Activated T-cell treated with anti-CD3 and anti-CD28 coated beads, Interleukin-2, amount 50 U/mL, for 4 hours (primary cell): ENCODE measurements around the gene PAFAH2. TPM values are rescaled to one million over a fixed set of nuclear protein-coding genes. Genes with fewer than 3 reads are reported as not detected.

Source experiments
- ATAC-seq, 2 donors: fragments of 200-7000 bp; cut with Tn5 transposase; one replicate each; pipeline ENCODE4 v1.10.0; 2021
- DNase-seq: peaks from one replicate; pipeline ENCODE4 v3.0.0-alpha.2; 2020
- H3K27me3 Mint-ChIP-seq: one replicate; pipeline ENCODE4 v1.8.0; 2021; ENCODE audit warnings: low read depth, mixed read lengths
- H3K36me3 Mint-ChIP-seq: one replicate; pipeline ENCODE4 v1.8.0; 2022; ENCODE audit warnings: mixed read lengths; ENCODE audit not compliant: insufficient read depth
- H3K4me1 Mint-ChIP-seq: one replicate; pipeline ENCODE4 v1.8.0; 2021; ENCODE audit warnings: low read depth, mixed read lengths
- H3K4me3 Mint-ChIP-seq: one replicate; pipeline ENCODE4 v1.8.0; 2021; ENCODE audit warnings: mild to moderate bottlenecking, moderate library complexity, mixed read lengths
- H3K9me3 Mint-ChIP-seq: one replicate; pipeline ENCODE4 v1.8.0; 2021; ENCODE audit warnings: mixed read lengths
- total RNA-seq, 3 donors: library from RNA; stranded (reverse); gene quantifications; one replicate each; pipeline ENCODE4 v1.2.1, GENCODE V29; 2021

The PAFAH2 gene
- total RNA-seq, 3 donors from 2014 or later, result 7.1 to 10.4 (median 8.3) TPM

DNA sequence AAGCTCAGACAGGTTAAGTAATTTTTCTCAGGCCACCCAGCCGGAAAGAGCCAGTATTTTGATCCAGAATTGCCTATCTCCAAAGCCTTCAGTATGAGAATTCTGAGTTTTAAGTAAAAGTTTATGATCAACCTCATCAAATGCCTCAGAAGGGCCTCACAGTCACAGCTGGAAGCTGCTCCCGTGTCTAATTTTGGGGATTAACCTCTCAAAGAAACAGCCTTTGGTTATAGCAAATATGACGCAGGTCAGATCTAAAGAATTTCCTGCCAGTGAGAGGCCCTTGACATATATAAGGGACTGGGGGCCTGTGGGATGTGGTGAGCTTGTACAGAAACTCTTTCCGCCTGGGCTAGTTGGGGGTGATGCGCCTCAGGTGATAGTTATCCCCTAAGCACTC, 26.0 kb upstream of the PAFAH2 start:
- H3K36me3 Mint-ChIP-seq, result no peaks in the 10 kb centered on the region
- DNase-seq, result no peak
- peaks cover 7% of the 10 kb centered on the region for H3K4me1 Mint-ChIP-seq
- H3K9me3 Mint-ChIP-seq, result no peaks in the 10 kb centered on the region
- H3K4me3 Mint-ChIP-seq, result no peak overlapping the region
- H3K27me3 Mint-ChIP-seq, result peaks cover 5% of the 10 kb centered on the region
- no peak for ATAC-seq

DNA sequence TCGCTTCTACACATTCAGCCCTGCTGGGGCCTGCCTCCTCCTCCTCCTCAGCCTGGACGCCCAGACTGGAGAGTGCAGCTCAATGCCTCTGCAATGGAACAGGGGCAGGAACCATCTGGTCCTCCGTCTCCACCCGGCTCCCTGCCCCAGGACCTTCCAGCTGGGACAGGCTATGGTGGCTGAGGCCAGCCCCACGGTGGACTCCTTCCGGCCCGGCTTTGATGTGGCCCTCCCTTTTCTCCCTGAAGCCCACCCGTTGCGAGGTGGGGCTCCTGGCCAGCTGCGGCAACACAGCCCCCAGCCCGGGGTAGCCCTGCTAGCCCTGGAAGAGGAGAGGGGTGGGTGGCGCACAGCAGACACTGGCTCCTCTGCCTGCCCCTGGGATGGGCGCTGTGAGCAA, 25.1 kb upstream of the PAFAH2 start:
- ATAC-seq, result no peak
- Mint-ChIP-seq H3K27me3 (peaks cover 5% of the 10 kb centered on the region), H3K4me3 (no peak overlapping the region), H3K9me3 (no peaks in the 10 kb centered on the region), H3K4me1 (peaks cover 7% of the 10 kb centered on the region), H3K36me3 (no peaks in the 10 kb centered on the region)
- DNase-seq, result no peak

DNA sequence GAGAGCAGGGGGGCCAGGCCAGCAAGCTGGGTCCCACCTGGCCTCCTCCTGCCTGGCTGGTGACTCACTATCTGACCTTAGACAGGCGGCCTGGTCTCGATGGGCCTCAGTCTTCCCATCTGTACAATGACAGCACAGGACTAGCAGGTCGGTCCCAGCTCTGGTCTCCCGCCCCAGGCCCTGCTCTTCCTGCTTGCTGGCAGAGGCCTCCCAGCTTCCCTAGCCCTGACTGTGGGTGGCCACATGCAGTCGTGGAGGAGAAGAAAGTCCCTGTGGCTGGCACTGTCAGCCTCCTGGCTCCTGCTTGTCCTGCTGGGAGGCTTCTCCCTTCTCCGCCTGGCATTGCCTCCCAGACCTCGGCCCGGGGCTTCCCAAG, 24.5 kb upstream of the PAFAH2 start:
- no peak for ATAC-seq
- Mint-ChIP-seq H3K27me3 (peaks cover 5% of the 10 kb centered on the region), H3K4me1 (peaks cover 7% of the 10 kb centered on the region), H3K4me3 (no peak overlapping the region), H3K9me3 (no peaks in the 10 kb centered on the region), H3K36me3 (no peaks in the 10 kb centered on the region)
- no peak for DNase-seq

DNA sequence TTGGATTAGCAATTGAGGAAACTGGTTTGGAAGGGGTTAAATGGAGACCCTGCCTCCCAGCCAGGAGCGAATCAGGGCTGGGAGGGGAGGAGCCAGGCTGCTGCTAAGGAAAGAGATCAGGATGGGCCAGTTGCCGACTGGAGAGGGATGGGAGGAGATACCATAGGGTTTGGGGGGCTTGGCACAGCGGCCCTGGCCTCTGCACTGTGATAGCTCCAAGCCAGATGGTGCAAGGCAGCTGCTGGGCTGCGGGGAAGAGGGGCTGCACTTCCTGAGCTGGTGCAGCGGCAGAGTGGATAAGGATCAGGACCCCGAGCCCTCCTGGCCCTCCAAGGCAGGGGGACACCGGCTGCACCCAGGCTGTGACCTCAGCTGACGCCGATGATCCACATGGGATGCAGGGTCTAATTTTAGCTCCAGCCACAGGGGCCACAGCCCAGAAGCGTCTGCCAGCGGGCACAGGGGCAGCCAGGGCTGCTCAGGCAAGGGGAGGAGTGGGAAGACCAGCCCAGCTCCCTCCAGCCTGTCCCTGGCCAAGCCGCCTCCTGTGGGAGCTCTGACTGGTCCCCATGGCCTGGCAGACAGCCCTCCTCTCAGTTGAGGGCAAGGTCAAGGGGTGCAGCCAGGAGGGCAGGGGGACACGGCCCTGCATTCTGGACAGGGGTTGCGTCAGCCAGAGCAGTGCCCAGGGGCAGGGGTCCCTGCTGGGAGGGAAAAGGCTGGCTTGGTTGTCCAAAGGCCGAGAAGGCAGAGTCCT, 24.0 kb upstream of the PAFAH2 start, which contains the start of gene EXTL1:
TSS of gene EXTL1 (plus strand) at position 129 of the 757 bp plus-strand sequence. CDS start 872 bp downstream, outside the sequence.
- H3K4me1 Mint-ChIP-seq, result peaks cover 9% of the 10 kb centered on the region
- no peak for ATAC-seq
- no peaks in the 10 kb centered on the region for H3K9me3 Mint-ChIP-seq
- H3K27me3 Mint-ChIP-seq, result peaks cover 5% of the 10 kb centered on the region
- no peak within 1 kb of the TSS for H3K4me3 Mint-ChIP-seq
- no peaks in the 10 kb centered on the region for H3K36me3 Mint-ChIP-seq
- DNase-seq, result no peak

DNA sequence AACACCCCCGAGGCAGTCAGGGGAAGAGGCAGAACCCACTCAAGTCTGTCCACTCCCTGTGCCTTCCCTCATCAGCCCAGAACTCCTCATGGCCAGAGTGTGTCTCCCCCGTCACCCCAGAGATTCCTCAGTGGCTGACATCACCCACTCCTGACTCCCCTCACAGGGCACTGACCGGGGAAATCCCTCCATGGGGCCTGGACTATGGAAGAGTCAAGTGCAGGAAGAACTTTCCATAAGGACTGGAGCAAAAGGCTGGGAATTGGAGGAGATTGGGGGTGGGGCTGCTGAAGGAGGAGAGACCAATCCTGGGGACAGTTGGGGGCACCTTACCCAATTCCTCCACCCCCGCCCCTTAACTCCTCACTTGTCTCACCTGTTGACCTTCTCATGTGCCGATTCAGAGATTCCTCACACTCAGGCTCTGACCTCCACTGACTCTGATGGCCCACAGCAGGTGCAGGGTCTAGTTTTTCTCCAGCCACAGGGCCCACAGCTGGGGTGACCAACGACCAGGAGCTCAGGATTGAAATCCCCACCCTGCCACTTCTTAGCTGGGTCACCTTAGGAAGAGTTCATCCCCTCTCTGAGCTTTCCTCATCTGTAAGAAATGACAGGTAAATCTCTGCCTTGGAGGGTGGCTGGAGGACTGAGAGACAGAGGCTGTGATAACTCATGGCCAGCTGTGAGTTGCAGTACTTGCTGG, 23.2 kb upstream of the PAFAH2 start:
- Mint-ChIP-seq H3K36me3 (no peaks in the 10 kb centered on the region), H3K27me3 (peaks cover 5% of the 10 kb centered on the region), H3K4me3 (no peak overlapping the region), H3K4me1 (peaks cover 12% of the 10 kb centered on the region), H3K9me3 (no peaks in the 10 kb centered on the region)
- ATAC-seq (no peak), DNase-seq (no peak)

DNA sequence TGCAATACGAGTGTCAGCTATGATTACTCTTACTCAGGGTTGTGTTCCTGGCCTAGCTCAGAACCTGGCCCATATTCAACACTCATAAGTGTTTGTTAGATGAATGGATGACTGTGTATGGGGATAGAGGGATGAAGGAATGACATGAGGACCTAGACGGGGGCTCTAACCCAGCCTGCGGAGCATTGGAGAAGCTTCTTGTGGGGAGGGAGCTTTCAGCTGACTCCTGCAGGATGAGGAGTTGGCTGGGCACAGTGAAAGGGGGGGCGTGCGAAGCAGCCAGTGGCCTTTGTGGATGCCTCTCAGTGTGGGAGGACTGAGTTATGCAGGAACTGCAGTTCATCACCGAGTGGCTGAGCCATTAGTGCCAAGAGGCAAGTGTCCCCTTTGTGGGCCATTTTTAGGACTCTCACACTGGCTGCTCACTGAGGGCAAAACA, 22.5 kb upstream of the PAFAH2 start:
- no peak for DNase-seq
- H3K4me1 Mint-ChIP-seq, result peaks cover 12% of the 10 kb centered on the region
- H3K27me3 Mint-ChIP-seq, result peaks cover 5% of the 10 kb centered on the region
- H3K9me3 Mint-ChIP-seq, result no peaks in the 10 kb centered on the region
- no peak for ATAC-seq
- H3K36me3 Mint-ChIP-seq, result no peaks in the 10 kb centered on the region
- H3K4me3 Mint-ChIP-seq, result no peak overlapping the region

DNA sequence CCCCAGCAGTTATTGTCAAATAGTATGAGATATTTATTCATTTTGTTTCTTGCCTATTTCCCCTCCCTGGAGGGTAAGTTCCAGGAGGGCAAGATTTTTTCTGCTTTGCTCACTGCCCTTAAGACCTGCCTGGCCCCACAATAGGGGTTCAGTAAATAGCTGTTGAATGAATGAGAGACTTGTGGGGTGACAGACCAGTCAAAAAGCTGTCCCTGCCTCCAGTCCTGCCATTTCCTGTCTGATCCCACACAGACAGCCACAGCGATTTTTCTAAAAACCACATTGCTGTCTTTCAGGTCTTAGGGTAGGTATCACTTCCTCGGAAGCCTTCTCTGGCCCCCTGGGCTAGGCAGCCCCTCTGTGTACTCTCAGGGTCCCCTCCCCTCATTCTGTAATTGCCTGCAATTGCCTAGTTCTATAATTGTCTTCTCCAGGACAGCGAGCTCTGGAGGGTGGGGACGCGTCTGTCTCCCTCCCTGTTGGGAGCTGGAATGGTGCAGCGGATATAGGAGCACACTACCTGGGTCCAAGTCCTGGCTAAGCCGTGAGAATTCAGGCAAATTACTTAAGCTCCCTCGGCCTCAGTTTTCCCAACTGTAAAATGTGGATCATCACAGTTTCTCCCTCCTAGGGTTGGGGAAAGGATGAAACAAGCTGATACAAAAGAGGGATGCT, 21.9 kb upstream of the PAFAH2 start:
- DNase-seq (no peak), ATAC-seq (no peak)
- Mint-ChIP-seq H3K9me3 (no peaks in the 10 kb centered on the region), H3K4me3 (no peak overlapping the region), H3K4me1 (peaks cover 12% of the 10 kb centered on the region), H3K36me3 (no peaks in the 10 kb centered on the region), H3K27me3 (peaks cover 5% of the 10 kb centered on the region)

DNA sequence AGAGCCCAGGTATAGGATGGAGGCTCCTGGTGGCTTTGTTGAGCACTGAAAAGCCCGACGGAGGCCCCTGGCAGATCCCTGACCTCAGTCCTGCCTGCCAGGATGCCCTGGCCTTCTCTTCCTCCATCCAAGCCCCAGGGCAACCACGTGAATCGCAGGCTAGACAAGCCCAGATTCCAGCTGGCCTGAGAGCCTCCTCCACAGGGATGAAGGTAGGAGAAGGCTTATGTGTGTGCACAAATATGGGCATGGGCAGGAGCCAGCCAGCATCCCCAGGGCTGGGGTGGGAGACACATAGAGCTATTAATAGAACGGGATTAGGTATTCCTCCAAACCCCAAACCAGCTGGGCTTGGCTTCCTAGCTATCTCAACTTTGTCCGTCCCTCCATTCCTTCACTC, 19.7 kb upstream of the PAFAH2 start:
- no peak for ATAC-seq
- Mint-ChIP-seq H3K36me3 (no peaks in the 10 kb centered on the region), H3K27me3 (peaks cover 5% of the 10 kb centered on the region), H3K4me1 (peaks cover 12% of the 10 kb centered on the region), H3K4me3 (no peak overlapping the region), H3K9me3 (no peaks in the 10 kb centered on the region)
- DNase-seq, result no peak

DNA sequence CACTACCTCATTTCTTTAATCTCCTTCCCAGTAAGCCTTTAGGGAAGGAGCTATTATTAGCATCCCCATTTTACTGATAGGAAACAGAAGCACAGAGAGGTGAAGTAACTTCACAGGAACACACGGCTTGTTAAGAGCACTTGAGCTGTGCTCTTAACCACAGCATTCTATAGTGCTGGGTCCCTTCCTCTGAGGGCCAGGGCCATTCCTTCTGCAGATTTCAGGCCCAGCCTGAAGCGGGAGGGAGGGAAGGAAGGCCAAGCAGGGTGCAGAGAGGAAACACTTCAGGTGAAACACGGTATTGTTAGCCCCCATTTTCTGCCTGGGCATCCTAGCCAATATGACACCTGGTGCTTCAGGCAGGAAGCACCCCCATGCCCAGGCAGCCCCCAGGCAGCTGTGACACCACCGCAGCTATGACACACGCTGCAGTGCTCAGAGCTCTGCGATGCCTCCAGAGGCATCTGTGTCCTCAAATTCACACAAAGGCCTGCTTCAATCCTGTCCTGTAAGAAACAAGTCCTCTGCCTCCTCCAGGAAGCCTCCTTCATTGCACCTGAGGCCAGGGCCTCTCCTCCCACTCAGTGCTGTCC, 19.2 kb upstream of the PAFAH2 start:
- ATAC-seq (peak; percentile 63 to 75), DNase-seq (no peak)
- Mint-ChIP-seq H3K36me3 (no peaks in the 10 kb centered on the region), H3K9me3 (no peaks in the 10 kb centered on the region), H3K4me3 (no peak overlapping the region), H3K27me3 (peaks cover 5% of the 10 kb centered on the region), H3K4me1 (peaks cover 12% of the 10 kb centered on the region)

DNA sequence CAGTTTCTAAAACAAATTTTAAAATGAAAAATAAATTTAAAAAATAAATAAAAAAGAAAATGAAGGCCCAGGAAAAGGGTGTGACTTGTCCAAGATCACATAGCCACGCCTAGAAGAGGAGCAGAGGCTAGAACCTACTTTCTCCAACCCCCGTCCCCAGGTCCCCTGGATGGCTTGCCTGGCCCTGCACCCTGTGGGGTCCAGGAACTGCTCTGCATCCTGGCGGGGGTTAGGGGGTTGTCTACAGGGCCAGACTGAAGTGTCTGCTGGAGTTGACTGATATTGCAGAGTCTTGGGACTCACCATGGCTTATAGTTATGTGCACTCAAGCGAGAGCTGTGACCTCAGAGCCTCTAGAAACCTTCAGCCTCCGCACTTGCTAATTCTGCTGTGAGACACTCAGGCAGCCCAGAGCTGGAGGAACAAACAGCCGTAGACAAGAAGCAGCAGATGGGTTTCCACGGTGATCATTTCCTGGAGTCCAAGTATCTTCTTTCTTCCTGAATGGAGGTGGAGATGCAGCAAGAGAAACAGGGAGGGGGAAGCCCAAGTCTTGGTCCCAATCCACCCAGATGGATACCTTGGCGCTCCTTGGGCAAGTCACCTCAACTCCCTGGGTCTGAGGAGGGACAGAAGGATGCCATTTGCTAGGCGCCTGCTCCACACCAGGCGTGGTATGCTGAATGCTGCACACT, 18.5 kb upstream of the PAFAH2 start:
- DNase-seq, result no peak
- no peak for ATAC-seq
- no peaks in the 10 kb centered on the region for H3K36me3 Mint-ChIP-seq
- peaks cover 12% of the 10 kb centered on the region for H3K4me1 Mint-ChIP-seq
- peaks cover 3% of the 10 kb centered on the region for H3K27me3 Mint-ChIP-seq
- H3K9me3 Mint-ChIP-seq, result no peaks in the 10 kb centered on the region
- no peak overlapping the region for H3K4me3 Mint-ChIP-seq

DNA sequence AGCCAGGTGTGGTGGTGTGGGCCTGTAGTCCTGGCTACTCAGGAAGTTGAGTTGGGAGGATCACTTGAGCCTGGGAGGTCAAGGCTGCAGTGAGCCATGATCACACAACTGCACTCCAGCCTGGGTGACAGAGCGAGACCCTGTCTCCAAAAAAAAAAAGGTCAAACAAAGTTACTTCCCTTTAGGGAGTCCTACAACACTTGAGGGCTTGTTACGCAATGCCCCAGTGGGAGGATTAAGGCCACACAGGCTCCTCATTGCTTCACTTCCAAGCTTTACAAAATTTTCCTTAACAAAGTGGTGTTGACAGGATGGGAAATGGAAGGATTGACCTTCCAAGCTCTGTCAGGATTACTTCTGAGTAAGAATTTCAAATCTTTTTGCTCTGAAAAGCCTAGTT, 17.5 kb upstream of the PAFAH2 start:
- ATAC-seq, result no peak
- no peaks in the 10 kb centered on the region for H3K36me3 Mint-ChIP-seq
- H3K9me3 Mint-ChIP-seq, result no peaks in the 10 kb centered on the region
- H3K27me3 Mint-ChIP-seq, result peaks cover 3% of the 10 kb centered on the region
- no peak for DNase-seq
- peaks cover 12% of the 10 kb centered on the region for H3K4me1 Mint-ChIP-seq
- no peak overlapping the region for H3K4me3 Mint-ChIP-seq

DNA sequence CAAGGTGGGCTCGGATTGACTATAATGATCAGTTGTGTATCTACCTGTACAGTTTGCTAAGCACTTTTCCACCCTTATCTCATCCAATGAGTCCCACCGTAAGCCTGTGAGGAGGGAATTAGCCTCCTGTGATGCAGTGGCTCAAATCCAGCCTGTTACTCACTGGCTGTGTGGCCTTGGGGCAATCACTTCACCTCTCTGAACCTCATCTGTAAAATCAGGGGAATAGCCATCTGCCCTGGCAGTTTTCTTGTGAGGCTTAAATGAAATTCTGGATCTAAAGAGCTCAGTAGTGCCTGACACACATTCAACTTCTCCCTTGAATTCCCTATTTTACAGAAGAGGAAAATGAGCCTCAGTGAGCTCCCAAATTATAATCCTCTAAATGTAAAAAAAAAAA, 16.3 kb upstream of the PAFAH2 start:
- H3K4me1 Mint-ChIP-seq, result peaks cover 5% of the 10 kb centered on the region
- ATAC-seq, result no peak
- H3K36me3 Mint-ChIP-seq, result no peaks in the 10 kb centered on the region
- H3K9me3 Mint-ChIP-seq, result no peaks in the 10 kb centered on the region
- no peak overlapping the region for H3K4me3 Mint-ChIP-seq
- DNase-seq, result no peak
- H3K27me3 Mint-ChIP-seq, result no peaks in the 10 kb centered on the region

DNA sequence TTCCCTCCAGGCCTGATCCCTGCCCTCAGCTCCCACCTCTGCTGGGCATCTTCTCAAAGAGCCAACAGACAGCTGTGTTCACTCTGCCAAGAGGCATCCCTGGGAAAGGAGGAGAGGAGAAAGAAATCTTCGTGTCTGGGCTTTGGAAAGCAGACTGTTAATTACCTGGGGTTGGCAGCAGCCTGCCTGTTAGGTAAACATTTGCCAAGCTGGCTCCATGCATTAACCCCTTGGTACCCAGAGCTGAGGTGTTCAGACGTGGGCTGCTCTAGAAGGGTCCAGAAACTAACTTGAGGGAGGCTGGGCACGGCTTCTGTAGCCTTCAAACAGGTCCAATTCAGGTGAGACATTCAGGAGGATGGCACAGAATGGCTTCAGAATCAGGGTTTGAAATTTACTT, 15.0 kb upstream of the PAFAH2 start:
- Mint-ChIP-seq H3K4me3 (no peak overlapping the region), H3K36me3 (no peaks in the 10 kb centered on the region), H3K9me3 (no peaks in the 10 kb centered on the region), H3K27me3 (no peaks in the 10 kb centered on the region), H3K4me1 (peaks cover 5% of the 10 kb centered on the region)
- ATAC-seq, result no peak
- DNase-seq, result no peak

DNA sequence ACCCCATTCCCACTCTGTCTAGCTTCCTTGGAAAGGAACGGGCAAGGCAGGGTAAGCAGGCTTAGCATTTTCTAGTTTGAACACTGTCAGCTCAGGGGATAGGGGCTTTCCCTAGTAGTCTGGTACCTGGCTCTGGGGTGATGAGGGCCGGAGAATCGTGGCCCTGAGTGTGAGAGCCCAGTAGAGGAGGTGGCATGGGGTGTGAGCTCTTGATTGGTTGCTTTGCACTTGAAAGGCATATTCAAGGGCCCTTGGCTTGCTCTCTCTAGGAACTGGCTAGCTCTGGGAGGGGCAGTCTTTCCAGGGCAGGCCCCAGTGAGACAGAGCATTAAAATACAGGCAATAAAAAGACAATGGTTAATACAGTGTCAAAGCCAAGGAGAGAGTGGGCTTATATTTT, 13.0 kb upstream of the PAFAH2 start:
- Mint-ChIP-seq H3K9me3 (no peaks in the 10 kb centered on the region), H3K4me1 (no peaks in the 10 kb centered on the region), H3K4me3 (no peak overlapping the region), H3K36me3 (no peaks in the 10 kb centered on the region), H3K27me3 (peaks cover 4% of the 10 kb centered on the region)
- ATAC-seq (no peak), DNase-seq (no peak)
